Prostate gland (tissue), 2 donors: ENCODE results near the gene DBET. TPM values are rescaled to one million over a fixed set of nuclear protein-coding genes. Genes with fewer than 3 reads are reported as not detected.
"Not testable (repeated sequence)": the region's sequence is repeated elsewhere in the genome, so short reads cannot be mapped to it uniquely, and the experiment has no call there.

Experiments
- DNase-seq: peaks from one replicate; pipeline ENCODE4 v3.0.0-alpha.2; 2019; ENCODE audit warnings: low spot score
- H3K27ac ChIP-seq, 2 donors: fragments of 200-600 bp; sonication (generic); 2 replicates each; pipeline ENCODE4 v1.5.1; 2017 to 2019
- H3K27me3 ChIP-seq: fragments of 200-600 bp; sonication (generic); replicated peaks from 2 replicates; pipeline ENCODE4 v1.5.1; 2019; ENCODE audit not compliant: insufficient read depth
- H3K36me3 ChIP-seq, 2 donors: fragments of 200-600 bp; sonication (generic); 1 replicate in 1 of 2; 2 replicates in 1 of 2; pipeline versions ENCODE4 v1.5.1 to v1.8.1; 2017 to 2019
- H3K4me1 ChIP-seq: fragments of 200-600 bp; sonication (generic); replicated peaks from 2 replicates; pipeline ENCODE4 v1.5.1; 2019
- H3K4me3 ChIP-seq, 2 donors: fragments of 200-600 bp; sonication (generic); 2 replicates each; pipeline ENCODE4 v1.5.1; 2017 to 2019
- H3K9me3 ChIP-seq: fragments of 200-600 bp; sonication (generic); 2 replicates; pipeline ENCODE4 v1.5.1; 2017
- POLR2A ChIP-seq: fragments of 450-650 bp; IDR thresholded peaks from one replicate; pipeline ENCODE4 v1.6.1; 2016; ENCODE audit warnings: antibody characterized with exemption, mild to moderate bottlenecking
- POLR2AphosphoS5 ChIP-seq: sonication (generic); formaldehyde crosslinking; IDR thresholded peaks from one replicate; pipeline ENCODE4 v1.6.1; 2017; ENCODE audit warnings: antibody characterized with exemption
- WGBS: methylation state at CpG from one replicate; pipeline ENCODE4 v1.1.5; 2018; 5-methylcytosine and 5-hydroxymethylcytosine counted together
- intact Hi-C: fragments of 100-400 bp; cut with DNase I; formaldehyde crosslinking; loops from one replicate; pipeline ENCODE4 v1.14.2; 2022
- total RNA-seq, 2 donors: library from RNA; depleted of rRNA; stranded (reverse); fragments of >200 nt; gene quantifications; one replicate each; pipeline ENCODE4 v1.1.0, GENCODE V29; 2016
- TF ChIP-seq, protein P1 (sequence below), 4 experiments: fragments of 200-600 bp in 2 of 4; fragments of 450-650 bp in 2 of 4; sonication (generic) in 2 of 4; IDR thresholded peaks; 1 replicate in 3 of 4; 2 replicates in 1 of 4; pipeline ENCODE4 v1.5.1; 2016 to 2019; ENCODE audit warnings: antibody characterized with exemption in 4 of 4, mild to moderate bottlenecking in 2 of 4, moderate library complexity in 2 of 4

Gene DBET
- under 1 TPM in 1 of 2 donors, not detected in 1; 0.05 TPM for total RNA-seq

DNA sequence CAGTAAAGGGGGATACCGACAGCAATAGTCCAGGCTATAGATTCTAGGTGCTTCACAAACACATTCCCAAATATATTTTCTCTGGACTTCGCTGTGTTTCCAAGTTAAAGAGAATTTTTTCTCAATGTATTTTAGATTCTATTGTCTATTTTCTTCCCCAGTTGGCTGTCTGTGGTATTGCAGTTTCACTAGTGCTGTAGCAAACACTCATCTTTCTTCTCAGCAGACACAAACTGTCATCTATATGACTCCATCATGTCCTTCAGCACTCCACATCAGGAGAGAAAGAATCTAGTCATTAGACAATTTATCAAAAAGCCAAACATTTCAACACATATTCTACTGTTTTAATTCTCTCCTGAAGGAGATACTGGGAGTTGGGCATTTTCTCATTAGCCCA lies at the start of gene DBET:
Gene DBET, plus strand, starts transcription at position 161 of the 400 bp plus-strand sequence.
- not testable (repeated sequence) for H3K36me3 ChIP-seq, H3K27ac ChIP-seq
- 22% methylated on average over 2 of the region's 2 CpGs for WGBS

DNA sequence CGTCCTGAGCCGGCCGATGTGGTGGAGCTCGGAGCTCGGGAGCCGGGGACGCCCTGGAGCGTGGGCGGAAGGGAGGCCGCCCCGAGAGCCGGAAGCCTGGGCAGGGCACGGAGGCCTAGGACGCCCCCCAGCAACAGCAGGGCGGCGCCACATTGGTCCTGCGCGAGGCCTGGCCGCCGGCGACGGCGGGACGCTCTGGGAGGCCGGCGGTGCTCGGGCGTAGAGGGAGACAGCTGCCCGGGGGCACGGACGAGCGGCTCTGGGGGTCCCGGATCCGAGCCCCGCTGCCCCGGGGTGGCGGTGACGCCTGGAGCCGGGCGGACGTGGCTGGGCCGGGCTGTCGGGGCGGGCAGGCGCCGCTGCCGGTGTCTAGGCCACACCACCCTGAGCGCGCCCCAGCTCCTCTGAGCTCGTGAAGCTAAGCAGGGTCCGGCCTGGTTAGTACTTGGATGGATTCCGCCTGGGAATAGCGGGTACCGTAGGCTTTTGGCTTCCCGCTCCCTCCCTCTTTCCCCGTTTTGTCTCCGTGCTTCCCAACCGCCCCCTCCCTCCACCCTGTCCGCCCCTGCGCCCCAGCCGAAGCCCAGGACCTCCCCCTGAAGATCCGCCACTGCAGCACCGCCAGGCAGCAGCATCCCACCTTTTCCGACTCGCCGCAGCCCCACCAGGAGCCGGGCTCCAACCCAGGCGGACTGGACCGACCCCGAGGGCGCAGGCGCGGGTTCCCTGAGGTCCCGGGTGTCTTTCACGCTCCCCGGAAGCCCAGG lies 49.3 kb upstream of the DBET start:
- H3K9me3 ChIP-seq, result no peaks in the 10 kb centered on the region
- no peak overlapping the region for H3K4me3 ChIP-seq
- WGBS, result 2% methylated on average over 61 of the region's 76 CpGs
- DNase-seq, result no peak
- no peak overlapping the region for H3K27ac ChIP-seq
- intact Hi-C loops, result no loop called here
- H3K27me3 ChIP-seq, result peaks cover 23% of the 10 kb centered on the region
- H3K36me3 ChIP-seq, result no peaks in the 10 kb centered on the region
- TF ChIP-seq, protein P1, sequence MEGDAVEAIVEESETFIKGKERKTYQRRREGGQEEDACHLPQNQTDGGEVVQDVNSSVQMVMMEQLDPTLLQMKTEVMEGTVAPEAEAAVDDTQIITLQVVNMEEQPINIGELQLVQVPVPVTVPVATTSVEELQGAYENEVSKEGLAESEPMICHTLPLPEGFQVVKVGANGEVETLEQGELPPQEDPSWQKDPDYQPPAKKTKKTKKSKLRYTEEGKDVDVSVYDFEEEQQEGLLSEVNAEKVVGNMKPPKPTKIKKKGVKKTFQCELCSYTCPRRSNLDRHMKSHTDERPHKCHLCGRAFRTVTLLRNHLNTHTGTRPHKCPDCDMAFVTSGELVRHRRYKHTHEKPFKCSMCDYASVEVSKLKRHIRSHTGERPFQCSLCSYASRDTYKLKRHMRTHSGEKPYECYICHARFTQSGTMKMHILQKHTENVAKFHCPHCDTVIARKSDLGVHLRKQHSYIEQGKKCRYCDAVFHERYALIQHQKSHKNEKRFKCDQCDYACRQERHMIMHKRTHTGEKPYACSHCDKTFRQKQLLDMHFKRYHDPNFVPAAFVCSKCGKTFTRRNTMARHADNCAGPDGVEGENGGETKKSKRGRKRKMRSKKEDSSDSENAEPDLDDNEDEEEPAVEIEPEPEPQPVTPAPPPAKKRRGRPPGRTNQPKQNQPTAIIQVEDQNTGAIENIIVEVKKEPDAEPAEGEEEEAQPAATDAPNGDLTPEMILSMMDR (IDR thresholded peaks at IDR 0.05), result no peak
- TF ChIP-seq POLR2AphosphoS5 (no peak), POLR2A (no peak)
- no peaks in the 10 kb centered on the region for H3K4me1 ChIP-seq

More for the DNA sequence above, at the start of gene DBET:
- intact Hi-C loops, H3K4me1 ChIP-seq, H3K9me3 ChIP-seq, H3K4me3 ChIP-seq, DNase-seq, H3K27me3 ChIP-seq: not testable (repeated sequence)

DNA sequence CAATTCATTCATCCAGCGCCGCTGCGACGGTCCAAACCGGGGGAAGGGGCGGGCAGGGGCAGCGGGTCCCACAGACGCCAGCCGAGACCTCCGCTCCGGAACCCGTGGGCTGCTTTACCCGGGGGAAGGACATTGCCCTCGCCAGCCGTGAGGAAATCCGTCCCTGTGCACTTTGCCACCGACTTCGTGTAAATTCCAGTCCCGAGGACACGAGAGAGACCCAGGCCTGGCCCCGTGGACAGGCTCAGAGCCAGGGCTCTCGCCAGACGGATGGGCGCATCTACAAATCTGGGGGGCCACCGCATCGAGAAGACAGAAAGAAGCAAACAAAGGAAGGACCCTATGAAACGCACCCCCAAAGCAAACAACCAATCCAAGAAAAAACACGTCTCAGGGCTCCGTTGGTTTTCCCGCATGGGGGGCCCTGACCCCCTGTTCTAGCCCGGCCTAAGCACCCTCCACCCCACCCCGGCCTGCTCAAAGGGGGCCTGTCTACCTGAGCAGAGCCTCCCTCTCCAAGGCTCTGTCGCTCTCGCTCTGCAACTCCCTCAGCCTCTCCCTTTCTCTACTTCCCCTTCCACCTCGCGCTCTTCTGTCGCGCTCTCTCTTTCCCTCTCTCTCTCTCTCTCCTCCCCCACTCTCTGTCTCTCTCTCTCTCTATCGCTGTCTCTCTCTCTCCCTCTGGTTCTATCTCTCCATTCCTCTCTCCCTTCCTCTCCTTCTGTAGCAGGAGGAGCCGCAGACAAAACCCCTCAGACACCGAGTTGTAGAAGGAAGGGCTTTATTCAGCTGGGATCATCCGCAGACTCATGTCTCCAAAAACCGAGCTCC lies 48.5 kb upstream of the DBET start:
- peaks cover 30% of the 10 kb centered on the region for H3K27me3 ChIP-seq

DNA sequence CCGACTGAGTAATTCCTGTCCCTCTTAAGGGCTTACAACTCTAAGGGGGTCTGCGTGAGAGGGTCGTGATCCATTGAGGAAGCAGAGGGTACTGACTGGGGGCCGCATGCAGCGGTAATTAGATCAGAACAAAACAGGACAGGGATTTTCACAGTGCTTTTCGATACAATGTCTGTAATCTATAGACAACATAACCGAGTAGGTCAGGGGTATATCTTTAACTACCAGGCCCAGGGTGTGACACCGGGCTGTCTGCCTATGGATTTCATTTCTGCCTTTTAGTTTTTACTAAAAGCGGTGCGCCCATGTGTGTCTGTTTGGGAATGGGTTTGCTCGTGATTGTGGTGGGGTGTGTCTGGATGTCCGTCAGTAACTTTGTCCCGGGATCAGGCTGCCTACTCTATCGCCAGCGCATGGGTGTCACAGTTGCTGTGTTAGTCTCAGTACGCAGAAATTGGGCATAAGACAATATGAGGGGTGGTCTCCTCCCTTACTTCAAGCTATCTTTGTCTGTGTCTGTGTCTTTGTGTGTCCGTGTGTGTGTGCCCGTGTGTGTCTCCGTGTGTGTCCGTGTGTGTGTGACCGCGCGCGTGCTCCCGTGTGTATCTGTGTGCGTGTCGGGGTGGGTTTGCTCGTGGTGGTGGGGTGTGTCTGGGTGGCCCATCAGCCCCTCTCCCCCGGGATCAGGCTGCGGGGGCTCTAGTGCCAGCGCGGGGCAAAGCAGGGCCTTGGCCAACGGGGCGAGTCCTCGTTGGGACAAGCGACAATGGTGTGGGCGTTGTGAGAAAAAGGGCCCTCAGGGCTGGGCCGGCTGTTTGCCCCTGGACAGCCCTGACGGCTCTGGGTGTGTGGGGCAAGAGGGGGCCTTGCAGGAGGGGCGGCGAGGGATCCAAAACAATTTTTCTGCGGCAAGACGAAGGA lies 47.7 kb upstream of the DBET start:
- DNase-seq, result no peak
- intact Hi-C loops, result no loop called here

More for the DNA sequence above, 48.5 kb upstream of the DBET start:
- no peak for DNase-seq
- TF ChIP-seq POLR2AphosphoS5 (no peak), POLR2A (no peak)
- TF ChIP-seq, protein P1 (IDR thresholded peaks at IDR 0.05), result no peak
- H3K27ac ChIP-seq, result no peak overlapping the region
- H3K36me3 ChIP-seq, result no peaks in the 10 kb centered on the region
- intact Hi-C loops, result no loop called here
- no peak overlapping the region for H3K4me3 ChIP-seq
- H3K9me3 ChIP-seq, result no peaks in the 10 kb centered on the region
- H3K4me1 ChIP-seq, result no peaks in the 10 kb centered on the region
- WGBS, result 10% methylated on average over 43 of the region's 43 CpGs

More for the DNA sequence above, 47.7 kb upstream of the DBET start:
- WGBS, result 14% methylated on average over 38 of the region's 43 CpGs
- Histone ChIP-seq H3K27me3 (peaks cover 34% of the 10 kb centered on the region), H3K27ac (no peak overlapping the region), H3K4me1 (no peaks in the 10 kb centered on the region), H3K4me3 (no peak overlapping the region), H3K36me3 (no peaks in the 10 kb centered on the region), H3K9me3 (no peaks in the 10 kb centered on the region)
- TF ChIP-seq POLR2AphosphoS5, result no peak
- TF ChIP-seq POLR2A, result no peak
- TF ChIP-seq, protein P1 (IDR thresholded peaks at IDR 0.05), result no peak
